ENCODE measurements around the gene C1QTNF3. TPM values are rescaled to one million over a fixed set of nuclear protein-coding genes. Genes with fewer than 3 reads are reported as not detected.
"Not testable (repeated sequence)": the region's sequence is repeated elsewhere in the genome, so short reads cannot be mapped to it uniquely, and the experiment has no call there.

The C1QTNF3 gene
- total and polyA plus RNA-seq, 2 donors: 5.0 to 25.1 TPM

GRCh38 chr5:34074071-34074470 lies 31.1 kb upstream of the C1QTNF3 start:
- not testable (repeated sequence) for DNase-seq (ENCODE audit: low read depth in 6 of 9, low spot score in 9 of 9); H3K36me3 ChIP-seq (ENCODE audit: control insufficient read depth in 2 of 2, insufficient read depth in 2 of 2, low read length in 1 of 2); H3K27ac ChIP-seq (ENCODE audit: low read depth in 1 of 2, low read length in 1 of 2); H3K4me3 ChIP-seq (ENCODE audit: low read length in 2 of 2); H3K9me3 ChIP-seq (ENCODE audit: control insufficient read depth in 2 of 2, insufficient read depth in 1 of 2, low read length in 1 of 2); H3K4me1 ChIP-seq (ENCODE audit: control insufficient read depth in 2 of 2, insufficient read depth in 2 of 2, low read length in 2 of 2); H3K27me3 ChIP-seq (ENCODE audit: control insufficient read depth in 2 of 2, insufficient read depth in 1 of 2, low read length in 1 of 2)
- WGBS: 96% methylated on average over 2 of the region's 3 CpGs

- not testable (repeated sequence) for H3K4me1 ChIP-seq (ENCODE audit: control insufficient read depth in 2 of 2, insufficient read depth in 2 of 2, low read length in 2 of 2); H3K27me3 ChIP-seq (ENCODE audit: control insufficient read depth in 2 of 2, insufficient read depth in 1 of 2, low read length in 1 of 2); DNase-seq (ENCODE audit: low read depth in 6 of 9, low spot score in 9 of 9); H3K4me3 ChIP-seq (ENCODE audit: low read length in 2 of 2); H3K9me3 ChIP-seq (ENCODE audit: control insufficient read depth in 2 of 2, insufficient read depth in 1 of 2, low read length in 1 of 2); H3K27ac ChIP-seq (ENCODE audit: low read depth in 1 of 2, low read length in 1 of 2); H3K36me3 ChIP-seq (ENCODE audit: control insufficient read depth in 2 of 2, insufficient read depth in 2 of 2, low read length in 1 of 2)
- 95% methylated on average over 3 of the region's 3 CpGs for WGBS
These were observed 27.6 kb upstream of the C1QTNF3 start for GRCh38 chr5:34070626-34071025.

GRCh38 chr5:34064656-34065055 lies 21.6 kb upstream of the C1QTNF3 start:
- H3K36me3 ChIP-seq (ENCODE audit: control insufficient read depth in 2 of 2, insufficient read depth in 2 of 2, low read length in 1 of 2): peaks cover 8% of the 10 kb centered on the region in 2 donors
- H3K4me1 ChIP-seq (ENCODE audit: control insufficient read depth in 2 of 2, insufficient read depth in 2 of 2, low read length in 2 of 2): no peaks in the 10 kb centered on the region
- H3K4me3 ChIP-seq (ENCODE audit: low read length in 2 of 2): no peak overlapping the region
- DNase-seq (ENCODE audit: low read depth in 6 of 9, low spot score in 9 of 9): no peak
- H3K9me3 ChIP-seq (ENCODE audit: control insufficient read depth in 2 of 2, insufficient read depth in 1 of 2, low read length in 1 of 2): peaks cover 0 to 6% of the 10 kb centered on the region in 2 donors
- H3K27ac ChIP-seq (ENCODE audit: low read depth in 1 of 2, low read length in 1 of 2): no peak overlapping the region
- WGBS: 98% methylated on average over 6 of the region's 6 CpGs
- H3K27me3 ChIP-seq (ENCODE audit: control insufficient read depth in 2 of 2, insufficient read depth in 1 of 2, low read length in 1 of 2): no peaks in the 10 kb centered on the region

GRCh38 chr5:34062419-34062818 lies 19.4 kb upstream of the C1QTNF3 start:
- WGBS: 97% methylated on average over 3 of the region's 3 CpGs
- H3K27ac ChIP-seq (ENCODE audit: low read depth in 1 of 2, low read length in 1 of 2): no peak overlapping the region
- H3K36me3 ChIP-seq (ENCODE audit: control insufficient read depth in 2 of 2, insufficient read depth in 2 of 2, low read length in 1 of 2): peaks cover 8 to 15% of the 10 kb centered on the region in 2 donors
- H3K4me3 ChIP-seq (ENCODE audit: low read length in 2 of 2): no peak overlapping the region
- peaks cover 0 to 6% of the 10 kb centered on the region in 2 donors for H3K9me3 ChIP-seq (ENCODE audit: control insufficient read depth in 2 of 2, insufficient read depth in 1 of 2, low read length in 1 of 2)
- no peak for DNase-seq (ENCODE audit: low read depth in 6 of 9, low spot score in 9 of 9)
- H3K4me1 ChIP-seq (ENCODE audit: control insufficient read depth in 2 of 2, insufficient read depth in 2 of 2, low read length in 2 of 2): no peaks in the 10 kb centered on the region
- H3K27me3 ChIP-seq (ENCODE audit: control insufficient read depth in 2 of 2, insufficient read depth in 1 of 2, low read length in 1 of 2): no peaks in the 10 kb centered on the region

GRCh38 chr5:34061993-34062392 lies 19.0 kb upstream of the C1QTNF3 start:
- Histone ChIP-seq H3K27ac (ENCODE audit: low read depth in 1 of 2, low read length in 1 of 2) (no peak overlapping the region), H3K4me3 (ENCODE audit: low read length in 2 of 2) (no peak overlapping the region), H3K27me3 (ENCODE audit: control insufficient read depth in 2 of 2, insufficient read depth in 1 of 2, low read length in 1 of 2) (no peaks in the 10 kb centered on the region), H3K4me1 (ENCODE audit: control insufficient read depth in 2 of 2, insufficient read depth in 2 of 2, low read length in 2 of 2) (no peaks in the 10 kb centered on the region), H3K9me3 (ENCODE audit: control insufficient read depth in 2 of 2, insufficient read depth in 1 of 2, low read length in 1 of 2) (peaks cover 0 to 6% of the 10 kb centered on the region in 2 donors), H3K36me3 (ENCODE audit: control insufficient read depth in 2 of 2, insufficient read depth in 2 of 2, low read length in 1 of 2) (peaks cover 8 to 15% of the 10 kb centered on the region in 2 donors)
- no peak for DNase-seq (ENCODE audit: low read depth in 6 of 9, low spot score in 9 of 9)

- Histone ChIP-seq H3K9me3 (ENCODE audit: control insufficient read depth in 2 of 2, insufficient read depth in 1 of 2, low read length in 1 of 2) (peaks cover 0 to 6% of the 10 kb centered on the region in 2 donors), H3K4me3 (ENCODE audit: low read length in 2 of 2) (no peak overlapping the region), H3K36me3 (ENCODE audit: control insufficient read depth in 2 of 2, insufficient read depth in 2 of 2, low read length in 1 of 2) (peaks cover 8 to 15% of the 10 kb centered on the region in 2 donors), H3K27ac (ENCODE audit: low read depth in 1 of 2, low read length in 1 of 2) (no peak overlapping the region), H3K4me1 (ENCODE audit: control insufficient read depth in 2 of 2, insufficient read depth in 2 of 2, low read length in 2 of 2) (no peaks in the 10 kb centered on the region), H3K27me3 (ENCODE audit: control insufficient read depth in 2 of 2, insufficient read depth in 1 of 2, low read length in 1 of 2) (no peaks in the 10 kb centered on the region)
- 98% methylated on average over 1 of the region's 1 CpG for WGBS
- DNase-seq (ENCODE audit: low read depth in 6 of 9, low spot score in 9 of 9): no peak
These were observed 17.0 kb upstream of the C1QTNF3 start for GRCh38 chr5:34059977-34060376.

- no peaks in the 10 kb centered on the region for H3K27me3 ChIP-seq (ENCODE audit: control insufficient read depth in 2 of 2, insufficient read depth in 1 of 2, low read length in 1 of 2)
- WGBS: over 99% methylated on average over 2 of the region's 2 CpGs
- H3K27ac ChIP-seq (ENCODE audit: low read depth in 1 of 2, low read length in 1 of 2): no peak overlapping the region
- H3K4me3 ChIP-seq (ENCODE audit: low read length in 2 of 2): no peak overlapping the region
- H3K4me1 ChIP-seq (ENCODE audit: control insufficient read depth in 2 of 2, insufficient read depth in 2 of 2, low read length in 2 of 2): no peaks in the 10 kb centered on the region
- H3K9me3 ChIP-seq (ENCODE audit: control insufficient read depth in 2 of 2, insufficient read depth in 1 of 2, low read length in 1 of 2): peaks cover 0 to 6% of the 10 kb centered on the region in 2 donors
- DNase-seq (ENCODE audit: low read depth in 6 of 9, low spot score in 9 of 9): no peak
- peaks cover 0 to 9% of the 10 kb centered on the region in 2 donors for H3K36me3 ChIP-seq (ENCODE audit: control insufficient read depth in 2 of 2, insufficient read depth in 2 of 2, low read length in 1 of 2)
These were observed 15.5 kb upstream of the C1QTNF3 start for GRCh38 chr5:34058532-34058931.

- WGBS: 99% methylated on average over 5 of the region's 5 CpGs
- H3K4me1 ChIP-seq (ENCODE audit: control insufficient read depth in 2 of 2, insufficient read depth in 2 of 2, low read length in 2 of 2): no peaks in the 10 kb centered on the region
- no peak overlapping the region for H3K4me3 ChIP-seq (ENCODE audit: low read length in 2 of 2)
- no peak for DNase-seq (ENCODE audit: low read depth in 6 of 9, low spot score in 9 of 9)
- H3K9me3 ChIP-seq (ENCODE audit: control insufficient read depth in 2 of 2, insufficient read depth in 1 of 2, low read length in 1 of 2): peaks cover 0 to 6% of the 10 kb centered on the region in 2 donors
- H3K36me3 ChIP-seq (ENCODE audit: control insufficient read depth in 2 of 2, insufficient read depth in 2 of 2, low read length in 1 of 2): peaks cover 0 to 9% of the 10 kb centered on the region in 2 donors
- no peaks in the 10 kb centered on the region for H3K27me3 ChIP-seq (ENCODE audit: control insufficient read depth in 2 of 2, insufficient read depth in 1 of 2, low read length in 1 of 2)
- no peak overlapping the region for H3K27ac ChIP-seq (ENCODE audit: low read depth in 1 of 2, low read length in 1 of 2)
These were observed 14.6 kb upstream of the C1QTNF3 start for GRCh38 chr5:34057569-34057968.

- H3K9me3 ChIP-seq (ENCODE audit: control insufficient read depth in 2 of 2, insufficient read depth in 1 of 2, low read length in 1 of 2): peaks cover 0 to 6% of the 10 kb centered on the region in 2 donors
- peaks cover 0 to 9% of the 10 kb centered on the region in 2 donors for H3K36me3 ChIP-seq (ENCODE audit: control insufficient read depth in 2 of 2, insufficient read depth in 2 of 2, low read length in 1 of 2)
- 98% methylated on average over 3 of the region's 3 CpGs for WGBS
- H3K27ac ChIP-seq (ENCODE audit: low read depth in 1 of 2, low read length in 1 of 2): no peak overlapping the region
- DNase-seq (ENCODE audit: low read depth in 6 of 9, low spot score in 9 of 9): no peak
- no peaks in the 10 kb centered on the region for H3K4me1 ChIP-seq (ENCODE audit: control insufficient read depth in 2 of 2, insufficient read depth in 2 of 2, low read length in 2 of 2)
- H3K27me3 ChIP-seq (ENCODE audit: control insufficient read depth in 2 of 2, insufficient read depth in 1 of 2, low read length in 1 of 2): no peaks in the 10 kb centered on the region
- no peak overlapping the region for H3K4me3 ChIP-seq (ENCODE audit: low read length in 2 of 2)
These were observed 14.1 kb upstream of the C1QTNF3 start for GRCh38 chr5:34057118-34057517.

- H3K36me3 ChIP-seq (ENCODE audit: control insufficient read depth in 2 of 2, insufficient read depth in 2 of 2, low read length in 1 of 2): peaks cover 5 to 16% of the 10 kb centered on the region in 2 donors
- H3K27me3 ChIP-seq (ENCODE audit: control insufficient read depth in 2 of 2, insufficient read depth in 1 of 2, low read length in 1 of 2): no peaks in the 10 kb centered on the region
- WGBS: 97% methylated on average over 3 of the region's 3 CpGs
- H3K9me3 ChIP-seq (ENCODE audit: control insufficient read depth in 2 of 2, insufficient read depth in 1 of 2, low read length in 1 of 2): no peaks in the 10 kb centered on the region
- no peaks in the 10 kb centered on the region for H3K4me1 ChIP-seq (ENCODE audit: control insufficient read depth in 2 of 2, insufficient read depth in 2 of 2, low read length in 2 of 2)
- H3K4me3 ChIP-seq (ENCODE audit: low read length in 2 of 2): no peak overlapping the region
- no peak for DNase-seq (ENCODE audit: low read depth in 6 of 9, low spot score in 9 of 9)
- no peak overlapping the region for H3K27ac ChIP-seq (ENCODE audit: low read depth in 1 of 2, low read length in 1 of 2)
These were observed 12.7 kb upstream of the C1QTNF3 start for GRCh38 chr5:34055667-34056066.
